Sigmoid colon (tissue), 4 donors: ENCODE data around the gene CSH1.

Experiments
- CTCF ChIP-seq, 4 experiments: fragments of 450-650 bp in 3 of 4; fragments of 200-600 bp in 1 of 4; IDR thresholded peaks; one replicate each; pipeline ENCODE4 v1.5.1; 2016 to 2019; ENCODE audit warnings: antibody characterized with exemption in 4 of 4, mild to moderate bottlenecking in 3 of 4, moderate library complexity in 2 of 4
- EP300 ChIP-seq, 4 donors: sonication (generic); formaldehyde crosslinking; IDR thresholded peaks; one replicate each; pipeline ENCODE4 v1.6.1; 2017; ENCODE audit warnings: antibody characterized with exemption in 4 of 4
- POLR2A ChIP-seq, 2 donors: fragments of 450-650 bp; IDR thresholded peaks; one replicate each; pipeline ENCODE4 v1.6.1; 2016; ENCODE audit warnings: antibody characterized with exemption in 2 of 2, mild to moderate bottlenecking in 2 of 2, moderate library complexity in 2 of 2
- POLR2AphosphoS5 ChIP-seq, 4 donors: sonication (generic); formaldehyde crosslinking; IDR thresholded peaks; one replicate each; pipeline ENCODE4 v1.6.1; 2017; ENCODE audit warnings: antibody characterized with exemption in 4 of 4

- TF ChIP-seq CTCF (IDR thresholded peaks at IDR 0.05) (no peak), POLR2AphosphoS5 (IDR thresholded peaks at IDR 0.05) (no peak), EP300 (IDR thresholded peaks at IDR 0.05) (no peak), POLR2A (IDR thresholded peaks at IDR 0.05) (no peak)
Measured at GRCh38 chr17:63945784-63946439, 49.5 kb upstream of the CSH1 start.
